GM18951 (cell line): ENCODE results near the gene MC3R.

Experiments
- POLR2A ChIP-seq: IDR thresholded peaks from 4 replicates; pipeline ENCODE4 v1.6.1; 2011; ENCODE audit warnings: mild to moderate bottlenecking; ENCODE audit not compliant: insufficient read length, insufficient read depth; ENCODE audit errors: extremely low read depth
- in situ Hi-C: fragments of 300-500 bp; cut with MboI; formaldehyde crosslinking; loops from one replicate; pipeline ENCODE4 v1.12.0; 2022; ENCODE audit warnings: low sequenced_read_pairs, mixed read lengths, inconsistent platforms; ENCODE audit not compliant: unreplicated experiment

Gene MC3R

DNA sequence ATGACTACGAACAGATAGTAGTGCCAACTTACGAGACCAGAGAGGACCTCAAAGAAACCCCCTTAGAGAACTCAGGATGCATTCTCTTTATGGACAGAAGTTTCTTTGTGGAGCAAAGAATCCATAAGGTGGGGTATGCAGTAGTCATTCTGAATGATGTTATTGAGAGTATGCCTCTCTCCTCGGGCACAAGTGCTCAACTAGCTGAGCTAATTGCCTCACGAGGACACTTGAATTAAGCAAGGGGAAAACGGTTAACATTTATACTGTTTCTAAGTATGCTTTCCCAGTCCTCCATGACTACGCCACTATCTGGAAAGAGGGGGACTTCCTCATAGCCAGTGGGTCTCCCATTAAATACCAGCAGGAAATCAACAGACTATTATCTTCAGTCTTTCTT lies 25.6 kb downstream of the MC3R start:
- in situ Hi-C loops: no loop called here
- no peak for TF ChIP-seq POLR2A

DNA sequence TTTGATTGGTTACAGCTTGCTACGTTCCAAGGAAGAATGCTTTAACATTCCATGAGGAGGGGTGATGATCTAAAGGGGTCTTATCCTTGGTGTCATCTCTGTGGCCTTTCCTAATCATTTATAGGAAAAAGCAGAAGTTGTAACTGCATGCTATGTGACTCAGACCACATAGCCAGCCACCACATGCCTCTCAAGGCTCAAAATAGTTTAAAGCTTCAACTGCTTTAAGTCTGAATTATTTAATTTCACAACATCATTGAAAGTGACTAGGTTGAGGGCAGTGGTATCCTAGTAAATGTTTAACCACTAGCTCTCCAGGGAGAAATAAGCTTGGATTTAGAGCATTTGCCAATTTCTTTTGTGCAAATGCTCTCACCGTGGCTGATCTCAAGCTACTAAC lies 29.7 kb downstream of the MC3R start:
- in situ Hi-C loops: no loop called here
- TF ChIP-seq POLR2A: no peak

DNA sequence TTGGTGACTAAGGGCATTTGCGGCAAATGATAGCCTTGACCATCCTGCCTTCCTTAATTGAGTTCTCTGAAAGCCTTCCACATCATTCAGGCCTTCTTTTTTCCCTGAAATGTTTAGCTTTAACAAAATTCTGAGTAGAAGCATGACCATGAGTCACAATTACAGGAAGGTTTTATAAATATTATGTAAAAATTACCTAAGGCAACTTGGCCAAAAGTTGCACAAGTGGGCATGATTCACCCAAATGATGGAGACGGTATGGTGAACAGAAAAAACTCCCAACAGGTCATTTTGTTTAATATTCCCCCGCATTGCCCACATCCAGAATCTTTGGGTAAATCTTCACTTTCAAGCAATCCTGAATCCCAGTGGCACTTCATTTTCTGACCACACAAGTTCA lies 37.0 kb downstream of the MC3R start:
- in situ Hi-C loops: no loop called here
- no peak for TF ChIP-seq POLR2A

DNA sequence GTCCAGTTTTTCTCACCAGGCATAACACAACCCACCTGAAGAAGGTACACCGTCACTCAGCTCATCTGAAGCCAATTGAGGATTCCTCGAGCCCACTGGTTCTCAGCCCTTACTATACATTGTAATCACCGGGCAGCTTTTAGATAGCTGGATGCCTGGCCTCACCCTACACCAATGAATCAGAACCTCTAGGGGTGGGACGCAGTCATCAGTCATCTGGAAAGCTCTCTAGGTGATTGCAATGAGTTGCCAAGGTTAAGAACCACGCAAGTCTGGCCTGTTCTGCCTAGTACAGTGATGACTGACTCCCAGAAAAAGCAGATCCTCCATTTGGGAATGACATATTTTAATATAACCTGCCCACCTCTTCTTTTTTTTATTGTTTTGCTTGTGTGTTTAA lies 41.1 kb downstream of the MC3R start:
- in situ Hi-C loops: no loop called here
- no peak for TF ChIP-seq POLR2A

DNA sequence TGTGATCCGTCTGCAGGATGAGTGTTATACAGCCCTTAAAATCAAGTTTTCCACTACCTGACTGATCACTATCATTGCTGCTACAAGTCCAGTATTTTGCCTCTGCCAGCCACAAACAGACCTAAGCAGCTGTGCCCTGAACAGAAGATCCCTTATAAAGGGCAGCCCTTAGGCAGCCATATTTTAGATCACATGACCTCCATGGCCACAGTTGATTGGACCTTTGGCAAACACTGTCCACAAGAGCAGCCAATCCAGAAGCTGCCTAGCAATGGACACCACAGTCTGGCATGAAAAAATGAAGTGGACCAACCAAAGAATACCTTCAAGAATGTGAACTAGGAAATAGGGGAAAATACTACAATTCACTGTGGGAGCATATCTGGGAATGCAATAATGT lies 50.8 kb downstream of the MC3R start:
- in situ Hi-C loops: no loop called here
- TF ChIP-seq POLR2A: no peak
